PC-9 (cell line): ENCODE measurements around the gene THYN1.

ENCODE experiments used
- EZH2 ChIP-seq: fragments of 200-600 bp; sonication (generic); IDR thresholded peaks from 2 replicates; pipeline ENCODE4 v1.8.0; 2017; ENCODE audit warnings: antibody characterized with exemption, low read depth
- TF ChIP-seq, protein P1 (sequence below): fragments of 200-600 bp; sonication (generic); conservative IDR thresholded peaks from 2 replicates; pipeline ENCODE4 v1.6.1; 2017; ENCODE audit warnings: mixed run types, antibody characterized with exemption, mild to moderate bottlenecking, moderate library complexity

DNA sequence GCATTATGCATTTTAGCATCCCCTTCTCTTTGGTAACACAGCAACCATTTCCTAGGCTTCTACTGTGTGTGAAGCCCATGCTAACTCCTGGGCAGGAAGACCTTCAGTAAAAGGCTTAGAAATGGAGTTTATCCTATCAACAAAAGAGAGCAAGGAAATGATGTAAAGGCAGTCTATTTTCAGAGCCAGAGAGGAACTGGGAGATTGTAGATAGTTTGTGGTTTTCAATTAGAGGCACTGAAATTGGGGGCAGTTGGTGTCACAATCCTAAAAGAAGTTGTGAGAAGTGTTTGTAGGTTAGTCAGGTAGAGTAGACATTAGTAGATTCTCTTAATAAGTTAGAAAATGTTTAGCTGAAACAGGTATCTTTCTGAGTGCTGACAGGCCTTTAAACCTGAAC, 7.4 kb upstream of the THYN1 start:
- TF ChIP-seq, protein P1, sequence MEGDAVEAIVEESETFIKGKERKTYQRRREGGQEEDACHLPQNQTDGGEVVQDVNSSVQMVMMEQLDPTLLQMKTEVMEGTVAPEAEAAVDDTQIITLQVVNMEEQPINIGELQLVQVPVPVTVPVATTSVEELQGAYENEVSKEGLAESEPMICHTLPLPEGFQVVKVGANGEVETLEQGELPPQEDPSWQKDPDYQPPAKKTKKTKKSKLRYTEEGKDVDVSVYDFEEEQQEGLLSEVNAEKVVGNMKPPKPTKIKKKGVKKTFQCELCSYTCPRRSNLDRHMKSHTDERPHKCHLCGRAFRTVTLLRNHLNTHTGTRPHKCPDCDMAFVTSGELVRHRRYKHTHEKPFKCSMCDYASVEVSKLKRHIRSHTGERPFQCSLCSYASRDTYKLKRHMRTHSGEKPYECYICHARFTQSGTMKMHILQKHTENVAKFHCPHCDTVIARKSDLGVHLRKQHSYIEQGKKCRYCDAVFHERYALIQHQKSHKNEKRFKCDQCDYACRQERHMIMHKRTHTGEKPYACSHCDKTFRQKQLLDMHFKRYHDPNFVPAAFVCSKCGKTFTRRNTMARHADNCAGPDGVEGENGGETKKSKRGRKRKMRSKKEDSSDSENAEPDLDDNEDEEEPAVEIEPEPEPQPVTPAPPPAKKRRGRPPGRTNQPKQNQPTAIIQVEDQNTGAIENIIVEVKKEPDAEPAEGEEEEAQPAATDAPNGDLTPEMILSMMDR = no peak
- TF ChIP-seq EZH2 = no peak
